Measurements from ENCODE around the gene PRRC2B. TPM values are rescaled to one million over a fixed set of nuclear protein-coding genes. Genes with fewer than 3 reads are reported as not detected.

PRRC2B gene
- total and polyA plus RNA-seq, 2 of the 8 experiments (the other 6 are each of a cell fraction or from before 2014, with no cell fraction given), result 37.3 to 249 TPM

DNA sequence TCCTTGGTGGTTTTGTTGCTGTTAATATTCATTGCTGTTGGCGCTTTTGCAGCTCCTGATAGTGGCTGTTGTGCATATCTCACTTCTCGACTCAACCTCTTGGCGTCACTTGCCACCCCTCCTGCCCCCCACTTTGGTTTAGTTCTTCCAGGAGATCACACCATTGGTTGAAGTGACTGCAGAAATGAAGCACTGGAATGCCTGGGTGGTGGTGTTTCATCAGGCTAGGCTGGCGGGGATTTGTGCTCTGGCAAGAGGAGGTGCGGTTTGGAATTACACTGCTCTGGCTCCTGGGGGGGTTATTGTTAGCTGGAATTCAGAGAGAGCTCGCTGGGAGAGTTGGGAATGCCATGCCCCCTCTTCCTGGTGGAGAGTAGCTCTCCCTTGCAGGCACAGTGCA, 11.5 kb downstream of the PRRC2B start:
- no peak overlapping the region for H4K8ac ChIP-seq (ENCODE audit: extremely low read depth, insufficient read depth, low read length)
- H3K27me3 ChIP-seq (replicated peaks in 1 of 4; ENCODE audit: control insufficient read depth in 3 of 4, extremely low read depth in 1 of 4, insufficient read depth in 3 of 4, low read length in 3 of 4), result no peaks in the 10 kb centered on the region
- H4K91ac ChIP-seq (replicated peaks; ENCODE audit: insufficient read length, low read length), result no peak overlapping the region
- WGBS, 2 experiments (ENCODE audit: extremely low coverage in 1 of 2, insufficient coverage in 1 of 2, insufficient read length in 1 of 2, insufficient replicate concordance in 2 of 2, low coverage in 1 of 2, low lambda C conversion rate in 2 of 2, missing lambda C conversion rate in 1 of 2), result 9% methylated on average over 6 of the region's 6 CpGs; no CpG with 5 or more reads in 1 of the 2 experiments
- no peak overlapping the region for H3K4ac ChIP-seq (replicated peaks; ENCODE audit: insufficient read length, low read depth, low read length)
- peak overlapping the region; percentile 5 for H4K5ac ChIP-seq (ENCODE audit: insufficient read length, low read depth, low read length)
- no peak overlapping the region for H2BK12ac ChIP-seq (ENCODE audit: low read depth, low read length)
- DNase-seq (ENCODE audit: low read depth in 1 of 2, low spot score in 2 of 2) (peak; percentile 70 to 72), FAIRE-seq (no peak)
- no peaks in the 10 kb centered on the region for H3K9me3 ChIP-seq (ENCODE audit: insufficient read depth in 2 of 2, low read depth in 1 of 2, low read length in 1 of 2)
- H2AFZ ChIP-seq (ENCODE audit: low read length), result no peak overlapping the region
- peaks cover 0 to 3% (median 0%) of the 10 kb centered on the region in 4 experiments; a peak in 1 of 8 replicates for H3K36me3 ChIP-seq (ENCODE audit: control insufficient read depth in 2 of 4, insufficient read depth in 4 of 4, low read length in 3 of 4)
- H3K4me3 ChIP-seq (ENCODE audit: extremely low read depth in 1 of 4, insufficient read depth in 2 of 4, low read depth in 3 of 4, low read length in 4 of 4), result peak overlapping the region in 3 of 4 experiments; percentile 8 to 44 (median 26); a peak in 6 of 8 replicates
- H3K79me2 ChIP-seq (ENCODE audit: control insufficient read depth in 1 of 2, insufficient read depth in 2 of 2, low read length in 2 of 2), result peaks cover 88 to 100% of the 10 kb centered on the region in 2 experiments
- POLR2A ChIA-PET (ENCODE audit: partially characterized antibody), result interaction anchor here (0.5 to 4.6 kb wide), 28 partner anchors 8 to 118 kb away, joined by 3 to 78 read pairs (median 4); no protein-coding TSS in a partner anchor
- H3K23me2 ChIP-seq (ENCODE audit: low read depth, low read length), result no peaks in the 10 kb centered on the region
- no peak overlapping the region for H3K23ac ChIP-seq (ENCODE audit: insufficient read length)
- H3K18ac ChIP-seq (ENCODE audit: extremely low read depth, low read length), result peak overlapping the region; percentile 1; the same call in 1 of the 2 replicates
- H3K56ac ChIP-seq (replicated peaks; ENCODE audit: insufficient read length, low read depth, low read length), result no peak overlapping the region
- H2BK15ac ChIP-seq (ENCODE audit: low read length), result no peak overlapping the region
- H3K27ac ChIP-seq (ENCODE audit: low read depth, low read length), result peak overlapping the region; percentile 74
- CTCF ChIA-PET (ENCODE audit: partially characterized antibody), result interaction anchor here (0.6 to 4.8 kb wide), 10 partner anchors 9 to 98 kb away, joined by 3 to 25 read pairs (median 6); partner anchors contain the start of gene POMT1
- peak overlapping the region; percentile 61 to 72 for H3K4me2 ChIP-seq (ENCODE audit: insufficient read depth in 1 of 2, low read depth in 2 of 2, low read length in 2 of 2)
- H3K4me1 ChIP-seq (replicated peaks in 1 of 4; ENCODE audit: control insufficient read depth in 3 of 4, insufficient read depth in 4 of 4, low read length in 3 of 4), result peaks cover 40 to 66% (median 52%) of the 10 kb centered on the region in 4 experiments
- peak overlapping the region; percentile 18 for H2BK5ac ChIP-seq (ENCODE audit: low read depth, low read length)
- no peak overlapping the region for H2BK20ac ChIP-seq (ENCODE audit: low read length)
- H3K14ac ChIP-seq (ENCODE audit: insufficient read length), result no peak overlapping the region
- peaks cover 14% of the 10 kb centered on the region for H3K79me1 ChIP-seq (ENCODE audit: low read depth, low read length)
- H3K9ac ChIP-seq (replicated peaks in 1 of 4; ENCODE audit: extremely low read depth in 1 of 4, low read depth in 3 of 4, low read length in 3 of 4), result no peak overlapping the region
- H4K20me1 ChIP-seq (replicated peaks in 1 of 2; ENCODE audit: control insufficient read depth in 1 of 2, insufficient read depth in 2 of 2, low read length in 2 of 2), result peaks cover 28 to 43% of the 10 kb centered on the region in 2 experiments
- no peak overlapping the region for H2BK120ac ChIP-seq (replicated peaks; ENCODE audit: low read depth, low read length)
- peak overlapping the region; percentile 14; the same call in 1 of the 2 replicates for H2AK5ac ChIP-seq (ENCODE audit: low read depth, low read length)
- peak; percentile 54; the same call in 1 of the 2 replicates for TF ChIP-seq TAF1 (IDR thresholded peaks at IDR 0.05; ENCODE audit: low read depth, low read length)
- no peak for TF ChIP-seq FOSL1 (IDR thresholded peaks at IDR 0.05; ENCODE audit: insufficient read depth, low read depth, low read length)
- TF ChIP-seq, protein P1, sequence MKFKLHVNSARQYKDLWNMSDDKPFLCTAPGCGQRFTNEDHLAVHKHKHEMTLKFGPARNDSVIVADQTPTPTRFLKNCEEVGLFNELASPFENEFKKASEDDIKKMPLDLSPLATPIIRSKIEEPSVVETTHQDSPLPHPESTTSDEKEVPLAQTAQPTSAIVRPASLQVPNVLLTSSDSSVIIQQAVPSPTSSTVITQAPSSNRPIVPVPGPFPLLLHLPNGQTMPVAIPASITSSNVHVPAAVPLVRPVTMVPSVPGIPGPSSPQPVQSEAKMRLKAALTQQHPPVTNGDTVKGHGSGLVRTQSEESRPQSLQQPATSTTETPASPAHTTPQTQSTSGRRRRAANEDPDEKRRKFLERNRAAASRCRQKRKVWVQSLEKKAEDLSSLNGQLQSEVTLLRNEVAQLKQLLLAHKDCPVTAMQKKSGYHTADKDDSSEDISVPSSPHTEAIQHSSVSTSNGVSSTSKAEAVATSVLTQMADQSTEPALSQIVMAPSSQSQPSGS (IDR thresholded peaks at IDR 0.05; ENCODE audit: low read length), result peak; percentile 71; the same call in 1 of the 2 replicates
- peak; percentile 85 for TF ChIP-seq TEAD4 (IDR thresholded peaks at IDR 0.05; ENCODE audit: low read depth, low read length)
- no peak for TF ChIP-seq RBBP5 (IDR thresholded peaks at IDR 0.05; ENCODE audit: borderline replicate concordance, low read depth, low read length)
- peak; percentile 74 for TF ChIP-seq CREB1 (IDR thresholded peaks at IDR 0.05)
- TF ChIP-seq MAFK (IDR thresholded peaks at IDR 0.05; ENCODE audit: low read depth, low read length), result no peak
- TF ChIP-seq POU5F1 (IDR thresholded peaks at IDR 0.05; ENCODE audit: low read depth, low read length), result no peak
- TF ChIP-seq EGR1 (IDR thresholded peaks at IDR 0.05; ENCODE audit: borderline replicate concordance, low read depth, low read length), result no peak
- TF ChIP-seq EP300 (IDR thresholded peaks at IDR 0.05; ENCODE audit: borderline replicate concordance in 1 of 2, low read depth in 2 of 2, low read length in 2 of 2), result peak in 1 of 2 experiments; percentile 46; a peak in 1 of 3 replicates
- TF ChIP-seq KDM4A (IDR thresholded peaks at IDR 0.05; ENCODE audit: low read depth, low read length, severe bottlenecking), result no peak
- TF ChIP-seq SIX5 (IDR thresholded peaks at IDR 0.05; ENCODE audit: low read depth, low read length), result no peak

All from H1 (cell line).